ENCODE measurements around the gene BCR. TPM values are rescaled to one million over a fixed set of nuclear protein-coding genes. Genes with fewer than 3 reads are reported as not detected.

BCR gene
- total and polyA plus RNA-seq, 4 donors: 5.3 to 120 (median 71.8) TPM

DNA sequence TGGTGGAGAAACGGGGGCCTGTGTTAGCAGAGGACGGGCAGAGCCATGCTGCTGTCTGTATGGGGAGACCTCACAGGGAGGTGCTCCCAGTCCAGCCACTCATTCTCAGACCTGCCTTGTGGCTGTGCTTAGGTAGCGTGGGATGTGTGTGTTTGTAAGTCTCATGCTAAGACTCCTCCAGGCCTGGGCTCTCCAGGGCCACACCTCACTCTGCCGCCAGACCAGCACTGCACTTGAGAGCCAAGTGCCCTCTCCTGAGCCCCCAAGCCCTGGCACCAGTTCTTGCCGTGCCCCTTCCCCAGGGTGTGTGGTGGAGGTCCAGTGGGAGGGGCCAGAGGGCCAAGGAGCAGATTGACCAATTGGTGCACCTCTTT, 108.8 kb downstream of the BCR start:
- Histone ChIP-seq H3K4me1 (ENCODE audit: control insufficient read depth in 1 of 2, insufficient read depth in 2 of 2, low read length in 2 of 2) (no peaks in the 10 kb centered on the region), H3K27ac (ENCODE audit: low read depth in 1 of 2, low read length in 2 of 2) (no peak overlapping the region), H3K36me3 (ENCODE audit: control insufficient read depth in 1 of 2, insufficient read depth in 2 of 2, low read length in 1 of 2) (peaks cover 0 to 9% of the 10 kb centered on the region in 2 donors), H3K27me3 (ENCODE audit: control insufficient read depth in 1 of 2, insufficient read depth in 2 of 2, low read length in 1 of 2) (no peaks in the 10 kb centered on the region), H3K9me3 (ENCODE audit: control insufficient read depth, low read length) (no peaks in the 10 kb centered on the region), H3K4me3 (ENCODE audit: low read length in 2 of 2) (no peak overlapping the region)
- WGBS, 2 donors: 81 to 83% methylated on average over 5 of the region's 5 CpGs
- ATAC-seq (ENCODE audit: low FRiP score) (no peak), DNase-seq (no peak)
- intact Hi-C loops (cut with DNase I): loop anchor here in 1 of 2 donors (10.0 kb wide), 1 partner anchor 236 kb away; no protein-coding TSS in a partner anchor

GRCh38 chr22:23289851-23290724, 109.8 kb downstream of the BCR start:
- DNase-seq: peak in 1 of 2 donors; percentile 86
- intact Hi-C loops (cut with DNase I): loop anchor here in 1 of 2 donors (10.0 kb wide), 1 partner anchor 235 kb away; no protein-coding TSS in a partner anchor
- ATAC-seq (ENCODE audit: low FRiP score): peak; percentile 71
- Histone ChIP-seq H3K36me3 (ENCODE audit: control insufficient read depth in 1 of 2, insufficient read depth in 2 of 2, low read length in 1 of 2) (peaks cover 0 to 9% of the 10 kb centered on the region in 2 donors), H3K27me3 (ENCODE audit: control insufficient read depth in 1 of 2, insufficient read depth in 2 of 2, low read length in 1 of 2) (no peaks in the 10 kb centered on the region), H3K9me3 (ENCODE audit: control insufficient read depth, low read length) (no peaks in the 10 kb centered on the region), H3K4me3 (ENCODE audit: low read length in 2 of 2) (no peak overlapping the region), H3K4me1 (ENCODE audit: control insufficient read depth in 1 of 2, insufficient read depth in 2 of 2, low read length in 2 of 2) (no peaks in the 10 kb centered on the region), H3K27ac (ENCODE audit: low read depth in 1 of 2, low read length in 2 of 2) (no peak overlapping the region)
- WGBS, 2 donors: 59 to 61% methylated on average over 18 of the region's 18 CpGs

GRCh38 chr22:23291806-23292452, 111.6 kb downstream of the BCR start:
- Histone ChIP-seq H3K4me3 (ENCODE audit: low read length in 2 of 2) (no peak overlapping the region), H3K9me3 (ENCODE audit: control insufficient read depth, low read length) (no peaks in the 10 kb centered on the region), H3K27me3 (ENCODE audit: control insufficient read depth in 1 of 2, insufficient read depth in 2 of 2, low read length in 1 of 2) (no peaks in the 10 kb centered on the region), H3K36me3 (ENCODE audit: control insufficient read depth in 1 of 2, insufficient read depth in 2 of 2, low read length in 1 of 2) (peaks cover 4 to 9% of the 10 kb centered on the region in 2 donors), H3K4me1 (ENCODE audit: control insufficient read depth in 1 of 2, insufficient read depth in 2 of 2, low read length in 2 of 2) (no peaks in the 10 kb centered on the region), H3K27ac (ENCODE audit: low read depth in 1 of 2, low read length in 2 of 2) (no peak overlapping the region)
- intact Hi-C loops (cut with DNase I): no loop called here
- WGBS, 2 donors: 90 to 91% methylated on average over 13 of the region's 13 CpGs
- ATAC-seq (ENCODE audit: low FRiP score): no peak
- no peak for DNase-seq

DNA sequence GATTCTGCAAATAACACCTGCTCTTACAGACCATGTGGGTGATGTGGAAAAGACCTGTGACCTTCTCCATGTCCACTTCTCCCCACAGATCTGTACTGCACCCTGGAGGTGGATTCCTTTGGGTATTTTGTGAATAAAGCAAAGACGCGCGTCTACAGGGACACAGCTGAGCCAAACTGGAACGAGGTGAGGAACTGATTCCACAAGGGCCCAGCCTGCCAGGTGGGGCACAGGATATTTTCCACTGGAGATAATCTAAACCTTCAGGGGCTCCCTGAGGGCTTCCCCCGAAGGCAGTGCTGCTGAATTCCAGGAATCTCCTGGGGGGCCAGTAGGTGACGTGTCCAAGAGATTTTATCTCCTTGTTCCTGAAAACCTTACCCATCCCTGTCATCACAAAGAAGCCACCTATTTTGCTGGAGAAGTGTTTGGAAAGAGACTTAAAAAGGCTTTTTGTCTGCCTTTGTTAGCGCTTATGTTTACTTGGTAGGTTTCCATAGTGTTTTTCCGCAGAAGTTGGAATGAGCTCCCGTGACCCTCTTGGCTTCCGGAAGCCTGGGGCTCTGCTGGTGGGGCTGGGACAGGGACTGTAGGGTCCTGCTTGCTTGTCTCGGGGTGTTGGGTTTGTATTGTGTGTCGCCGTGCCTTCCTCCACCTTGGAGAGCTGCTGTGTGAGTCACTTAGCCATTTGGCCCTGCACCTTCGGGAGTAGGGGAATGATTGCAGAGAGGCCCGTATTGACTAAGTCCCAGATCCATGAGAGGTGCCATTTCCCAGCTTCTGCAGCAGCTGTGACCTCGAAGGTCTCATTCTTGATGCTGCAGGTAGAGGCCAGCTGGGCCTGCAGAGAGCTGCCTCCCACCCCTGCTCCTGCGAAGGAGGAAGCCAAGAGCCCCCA, 112.4 kb downstream of the BCR start:
- ATAC-seq (ENCODE audit: low FRiP score) (no peak), DNase-seq (no peak)
- intact Hi-C loops (cut with DNase I): no loop called here
- no peak overlapping the region for H3K27ac ChIP-seq (ENCODE audit: low read depth in 1 of 2, low read length in 2 of 2)
- peaks cover 4 to 7% of the 10 kb centered on the region in 2 donors for H3K36me3 ChIP-seq (ENCODE audit: control insufficient read depth in 1 of 2, insufficient read depth in 2 of 2, low read length in 1 of 2)
- WGBS, 2 donors: 76 to 80% methylated on average over 17 of the region's 17 CpGs
- H3K4me1 ChIP-seq (ENCODE audit: control insufficient read depth in 1 of 2, insufficient read depth in 2 of 2, low read length in 2 of 2): no peaks in the 10 kb centered on the region
- no peaks in the 10 kb centered on the region for H3K27me3 ChIP-seq (ENCODE audit: control insufficient read depth in 1 of 2, insufficient read depth in 2 of 2, low read length in 1 of 2)
- no peaks in the 10 kb centered on the region for H3K9me3 ChIP-seq (ENCODE audit: control insufficient read depth, low read length)
- H3K4me3 ChIP-seq (ENCODE audit: low read length in 2 of 2): no peak overlapping the region

DNA sequence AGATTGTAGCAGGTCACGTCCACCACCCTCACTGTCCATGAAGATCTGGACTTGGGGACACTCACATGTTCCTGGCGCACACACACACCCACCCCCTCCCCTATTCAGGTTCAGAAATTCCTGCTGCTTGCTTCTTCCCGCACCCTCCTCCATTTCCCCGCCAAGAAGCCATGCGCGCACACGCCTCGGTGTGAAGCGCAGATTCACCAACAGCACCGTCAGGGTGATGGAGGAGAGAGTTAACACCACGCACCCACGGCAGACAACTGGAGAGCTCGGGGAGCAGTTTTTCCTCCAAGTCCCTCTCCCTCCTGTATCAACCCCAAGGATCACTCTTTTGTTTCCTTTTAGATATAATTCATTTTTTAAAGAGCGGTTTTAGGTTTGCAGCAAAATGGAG, 113.4 kb downstream of the BCR start:
- ATAC-seq (ENCODE audit: low FRiP score) (no peak), DNase-seq (no peak)
- H3K9me3 ChIP-seq (ENCODE audit: control insufficient read depth, low read length): no peaks in the 10 kb centered on the region
- H3K36me3 ChIP-seq (ENCODE audit: control insufficient read depth in 1 of 2, insufficient read depth in 2 of 2, low read length in 1 of 2): peaks cover 4 to 7% of the 10 kb centered on the region in 2 donors
- intact Hi-C loops (cut with DNase I): no loop called here
- WGBS, 2 donors: 84 to 89% methylated on average over 14 of the region's 14 CpGs
- H3K4me1 ChIP-seq (ENCODE audit: control insufficient read depth in 1 of 2, insufficient read depth in 2 of 2, low read length in 2 of 2): no peaks in the 10 kb centered on the region
- H3K27ac ChIP-seq (ENCODE audit: low read depth in 1 of 2, low read length in 2 of 2): no peak overlapping the region
- H3K27me3 ChIP-seq (ENCODE audit: control insufficient read depth in 1 of 2, insufficient read depth in 2 of 2, low read length in 1 of 2): no peaks in the 10 kb centered on the region
- H3K4me3 ChIP-seq (ENCODE audit: low read length in 2 of 2): no peak overlapping the region

DNA sequence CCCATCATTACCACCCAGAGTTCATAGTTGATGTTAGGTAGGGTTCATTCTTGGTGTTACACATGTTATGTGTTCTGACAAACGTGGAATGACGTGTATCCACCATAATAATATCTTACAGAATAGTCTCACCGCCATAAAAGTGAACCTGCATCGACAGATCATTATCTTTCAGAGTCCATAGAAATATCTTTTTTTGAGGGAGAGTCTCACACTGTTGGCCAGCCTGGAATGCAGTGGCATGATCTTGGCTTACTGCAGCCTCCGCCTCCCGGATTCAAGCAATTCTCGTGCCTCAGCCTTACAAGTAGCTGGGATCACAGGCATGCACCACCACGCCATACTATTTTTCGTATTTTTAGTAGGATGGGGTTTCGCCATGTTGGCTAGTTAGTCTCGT, 113.9 kb downstream of the BCR start:
- WGBS, 2 donors: 87 to 91% methylated on average over 11 of the region's 11 CpGs
- DNase-seq: no peak
- ATAC-seq (ENCODE audit: low FRiP score): no peak
- Histone ChIP-seq H3K27ac (ENCODE audit: low read depth in 1 of 2, low read length in 2 of 2) (no peak overlapping the region), H3K9me3 (ENCODE audit: control insufficient read depth, low read length) (no peaks in the 10 kb centered on the region), H3K4me1 (ENCODE audit: control insufficient read depth in 1 of 2, insufficient read depth in 2 of 2, low read length in 2 of 2) (no peaks in the 10 kb centered on the region), H3K27me3 (ENCODE audit: control insufficient read depth in 1 of 2, insufficient read depth in 2 of 2, low read length in 1 of 2) (no peaks in the 10 kb centered on the region), H3K36me3 (ENCODE audit: control insufficient read depth in 1 of 2, insufficient read depth in 2 of 2, low read length in 1 of 2) (peaks cover 4 to 6% of the 10 kb centered on the region in 2 donors), H3K4me3 (ENCODE audit: low read length in 2 of 2) (no peak overlapping the region)
- intact Hi-C loops (cut with DNase I): no loop called here

DNA sequence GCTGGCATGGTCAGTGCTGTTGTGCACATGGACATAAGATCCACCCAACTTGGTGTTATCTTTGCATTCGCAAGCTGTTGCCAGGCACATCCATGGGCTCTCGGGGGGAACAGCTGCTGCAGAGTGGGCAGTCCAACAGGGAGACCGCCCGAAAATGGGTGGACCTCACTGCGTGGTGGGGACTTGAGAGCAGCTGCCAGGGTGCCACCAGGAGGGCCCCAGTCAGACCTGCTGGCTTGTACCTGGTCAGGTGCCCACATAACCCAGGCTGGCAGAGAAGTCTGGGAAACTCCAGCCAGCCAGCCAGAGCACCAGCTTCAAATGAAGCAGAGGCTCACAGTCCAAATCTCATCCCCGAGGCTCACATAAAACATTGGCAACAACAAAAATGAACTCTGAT, 120.2 kb downstream of the BCR start:
- H3K4me1 ChIP-seq (ENCODE audit: control insufficient read depth in 1 of 2, insufficient read depth in 2 of 2, low read length in 2 of 2): no peaks in the 10 kb centered on the region
- peaks cover 0 to 2% of the 10 kb centered on the region in 2 donors for H3K36me3 ChIP-seq (ENCODE audit: control insufficient read depth in 1 of 2, insufficient read depth in 2 of 2, low read length in 1 of 2)
- H3K27me3 ChIP-seq (ENCODE audit: control insufficient read depth in 1 of 2, insufficient read depth in 2 of 2, low read length in 1 of 2): no peaks in the 10 kb centered on the region
- ATAC-seq (ENCODE audit: low FRiP score) (no peak), DNase-seq (no peak)
- no peaks in the 10 kb centered on the region for H3K9me3 ChIP-seq (ENCODE audit: control insufficient read depth, low read length)
- H3K4me3 ChIP-seq (ENCODE audit: low read length in 2 of 2): no peak overlapping the region
- intact Hi-C loops (cut with DNase I): no loop called here
- H3K27ac ChIP-seq (ENCODE audit: low read depth in 1 of 2, low read length in 2 of 2): no peak overlapping the region
- WGBS, 2 donors: 80 to 82% methylated on average over 6 of the region's 6 CpGs

DNA sequence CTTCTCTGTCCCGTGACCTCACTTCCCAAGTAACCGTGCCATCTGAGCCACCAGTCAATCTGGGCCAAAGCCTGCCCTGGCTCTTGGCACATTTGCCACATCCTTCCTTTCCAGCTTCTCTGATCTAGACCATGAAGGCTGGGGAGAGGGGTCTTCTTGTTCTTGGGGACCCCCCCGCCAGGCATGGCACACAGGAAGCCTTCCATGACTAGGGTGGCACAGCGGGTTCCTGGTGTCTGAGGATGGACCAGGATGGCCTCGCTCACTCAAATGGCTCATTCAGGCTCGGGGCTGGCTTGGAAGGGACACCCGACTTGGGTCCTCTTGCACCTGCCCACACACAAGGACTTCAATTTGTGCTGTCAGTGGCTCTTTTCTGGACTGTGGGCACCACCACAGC, 121.3 kb downstream of the BCR start:
- H3K4me1 ChIP-seq (ENCODE audit: control insufficient read depth in 1 of 2, insufficient read depth in 2 of 2, low read length in 2 of 2): no peaks in the 10 kb centered on the region
- WGBS, 2 donors: 89 to 90% methylated on average over 7 of the region's 7 CpGs
- no peak overlapping the region for H3K4me3 ChIP-seq (ENCODE audit: low read length in 2 of 2)
- H3K27ac ChIP-seq (ENCODE audit: low read depth in 1 of 2, low read length in 2 of 2): no peak overlapping the region
- no peaks in the 10 kb centered on the region for H3K27me3 ChIP-seq (ENCODE audit: control insufficient read depth in 1 of 2, insufficient read depth in 2 of 2, low read length in 1 of 2)
- DNase-seq (peak; percentile 42 to 44), ATAC-seq (ENCODE audit: low FRiP score) (no peak)
- intact Hi-C loops (cut with DNase I): no loop called here
- H3K9me3 ChIP-seq (ENCODE audit: control insufficient read depth, low read length): no peaks in the 10 kb centered on the region
- no peaks in the 10 kb centered on the region for H3K36me3 ChIP-seq (ENCODE audit: control insufficient read depth in 1 of 2, insufficient read depth in 2 of 2, low read length in 1 of 2)

Measured in aorta (tissue), 5 donors.